GM21515 (cell line): ENCODE results near the gene DAZAP1.

ENCODE experiments used
- ATAC-seq: cut with Tn5 transposase; IDR thresholded peaks from one replicate; pipeline ENCODE4 v1.9.1; 2021; ENCODE audit not compliant: unreplicated experiment

Gene DAZAP1

GRCh38 chr19:1407528-1408299 is at the start of gene DAZAP1:
Gene DAZAP1, plus strand, starts transcription at chr19:1407586. Its CDS starts 188 bp downstream, at chr19:1407774.
- ATAC-seq = peak; percentile 6

GRCh38 chr19:1360126-1360817 is 47.1 kb upstream of the DAZAP1 start:
- ATAC-seq = no peak

GRCh38 chr19:1360818-1361461 is 46.4 kb upstream of the DAZAP1 start:
- ATAC-seq = no peak

GRCh38 chr19:1361601-1362386 is 45.6 kb upstream of the DAZAP1 start:
- no peak for ATAC-seq

GRCh38 chr19:1362387-1363257 is 44.8 kb upstream of the DAZAP1 start:
- no peak for ATAC-seq

GRCh38 chr19:1363599-1363998 is 43.8 kb upstream of the DAZAP1 start:
- no peak for ATAC-seq

- ATAC-seq = no peak
Observed at GRCh38 chr19:1364070-1364704, 43.2 kb upstream of the DAZAP1 start.

- ATAC-seq = no peak
Observed at GRCh38 chr19:1365319-1366269, 41.8 kb upstream of the DAZAP1 start.

- ATAC-seq = no peak
Observed at GRCh38 chr19:1366296-1366695, 41.1 kb upstream of the DAZAP1 start.

- ATAC-seq = no peak
Observed at GRCh38 chr19:1366899-1367870, 40.2 kb upstream of the DAZAP1 start.

GRCh38 chr19:1369214-1369805 is 38.1 kb upstream of the DAZAP1 start:
- ATAC-seq = no peak

GRCh38 chr19:1370579-1371361 is 36.6 kb upstream of the DAZAP1 start:
- ATAC-seq = no peak

GRCh38 chr19:1373042-1373533 is 34.3 kb upstream of the DAZAP1 start:
- ATAC-seq = no peak

GRCh38 chr19:1373534-1374249 is 33.7 kb upstream of the DAZAP1 start:
- ATAC-seq = no peak

GRCh38 chr19:1374250-1374577 is 33.2 kb upstream of the DAZAP1 start:
- no peak for ATAC-seq

GRCh38 chr19:1376415-1376805 is 31.0 kb upstream of the DAZAP1 start:
- ATAC-seq = no peak
